GM12801 (cell line): ENCODE results near the gene PTAFR.

Source experiments
- CTCF ChIP-seq: IDR thresholded peaks from one replicate; pipeline ENCODE4 v1.5.1; 2011; ENCODE audit warnings: control low read depth; ENCODE audit not compliant: insufficient read length; ENCODE audit errors: extremely low read depth

PTAFR gene

GRCh38 chr1:28190996-28191645 is 14.6 kb upstream of the PTAFR start:
- TF ChIP-seq CTCF, result no peak

- no peak for TF ChIP-seq CTCF
Observed at GRCh38 chr1:28190337-28190979, 14.0 kb upstream of the PTAFR start.

DNA sequence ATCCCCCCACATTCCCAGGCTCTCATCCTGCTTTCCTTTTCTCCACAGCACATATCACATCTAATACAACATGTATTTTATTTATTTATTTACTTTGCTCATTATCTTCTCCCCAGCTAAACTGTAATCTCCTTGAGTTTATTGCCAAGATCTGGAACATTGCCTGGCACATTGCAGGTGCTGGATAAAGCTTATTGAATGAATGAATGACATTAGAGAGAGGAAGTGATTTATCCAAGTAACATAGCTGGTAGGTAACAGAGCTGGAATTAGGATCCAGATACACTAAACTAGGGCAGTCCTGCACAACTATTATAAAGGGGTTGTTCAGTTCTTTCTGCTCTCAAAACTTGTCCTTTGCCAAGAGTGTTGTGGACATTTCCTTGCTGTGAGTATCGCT is 8.6 kb upstream of the PTAFR start:
- TF ChIP-seq CTCF, result no peak

- no peak for TF ChIP-seq CTCF
Observed at GRCh38 chr1:28180306-28181305, 4.1 kb upstream of the PTAFR start.

DNA sequence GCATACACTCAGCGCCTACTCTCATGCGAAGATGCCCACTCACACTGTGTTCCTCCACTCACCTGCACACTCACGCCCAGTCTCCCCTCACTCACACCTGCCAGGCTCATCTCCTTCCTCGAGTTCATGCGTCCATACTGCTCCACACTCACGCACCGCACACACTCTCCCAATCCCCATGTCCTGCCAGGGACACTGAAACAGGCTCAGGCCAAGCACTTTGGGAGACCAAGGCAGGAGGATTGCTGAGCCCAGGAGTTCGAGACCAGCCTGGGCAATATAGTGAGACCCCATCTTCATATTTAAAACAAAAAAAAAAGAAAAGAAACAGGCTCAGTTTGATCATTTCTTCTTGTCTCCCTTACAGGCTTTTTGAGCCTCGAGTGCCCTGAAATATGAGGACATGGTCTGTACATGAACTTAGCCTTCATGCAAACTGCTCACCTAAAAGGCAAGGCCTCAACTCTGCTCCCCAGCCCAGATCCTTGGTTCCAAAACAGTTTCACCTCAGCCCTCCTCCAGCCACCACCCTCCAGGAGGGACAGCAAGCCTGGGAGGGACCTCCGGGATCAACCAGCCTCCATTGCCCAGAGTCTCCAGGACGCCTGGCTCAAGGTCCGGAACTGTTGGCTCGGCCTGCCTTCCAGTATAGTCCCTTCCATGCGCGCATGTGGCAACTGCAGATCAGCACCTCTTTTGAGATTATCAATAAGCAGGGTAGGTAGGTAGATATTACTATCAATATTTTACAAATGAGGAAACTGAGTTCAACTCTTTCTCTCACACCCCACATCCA is 2.4 kb upstream of the PTAFR start:
- TF ChIP-seq CTCF, result no peak

- TF ChIP-seq CTCF, result no peak
Observed at GRCh38 chr1:28175955-28176485, 470 bp downstream of the PTAFR start.

GRCh38 chr1:28173980-28174297 is 2.6 kb downstream of the PTAFR start:
- TF ChIP-seq CTCF, result no peak
